Activated CD4-positive, alpha-beta T cell treated with anti-CD3 and anti-CD28 coated beads for 1 hour (primary cell): ENCODE measurements around the gene GJB3.

Experiments
- DNase-seq: peaks from one replicate; pipeline ENCODE4 v3.0.0-alpha.2; 2020

GJB3 gene

GRCh38 chr1:34827341-34827941, 46.4 kb downstream of the GJB3 start:
- no peak for DNase-seq

GRCh38 chr1:34828611-34829010, 47.6 kb downstream of the GJB3 start:
- DNase-seq = no peak

GRCh38 chr1:34829250-34829649, 48.2 kb downstream of the GJB3 start:
- DNase-seq = no peak

DNA sequence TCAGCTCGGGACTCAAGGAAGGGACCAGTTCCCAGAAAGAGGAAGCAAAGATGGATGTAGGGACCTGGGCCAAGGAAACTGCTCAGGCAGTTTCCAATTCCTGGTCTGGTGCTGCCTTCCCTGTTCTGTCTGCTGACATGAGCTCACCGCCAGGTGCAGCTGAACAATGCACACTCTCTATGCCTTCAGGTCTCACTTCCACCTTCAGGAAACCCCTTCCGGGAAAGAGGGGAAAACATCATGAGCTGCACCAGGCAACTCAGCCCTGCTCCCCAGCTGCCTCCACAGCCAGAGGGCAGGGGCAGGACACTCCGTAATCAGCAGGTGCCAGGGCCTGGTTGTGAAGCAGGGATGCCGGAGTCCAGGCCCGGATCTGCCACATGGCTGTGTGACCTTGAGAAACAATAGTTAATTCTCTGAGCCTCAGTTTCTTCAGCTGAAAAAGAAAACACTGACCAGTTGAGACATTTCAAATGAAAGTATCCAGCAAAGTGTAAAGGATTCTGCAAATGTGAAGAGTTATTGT, 50.8 kb downstream of the GJB3 start:
- DNase-seq = no peak

DNA sequence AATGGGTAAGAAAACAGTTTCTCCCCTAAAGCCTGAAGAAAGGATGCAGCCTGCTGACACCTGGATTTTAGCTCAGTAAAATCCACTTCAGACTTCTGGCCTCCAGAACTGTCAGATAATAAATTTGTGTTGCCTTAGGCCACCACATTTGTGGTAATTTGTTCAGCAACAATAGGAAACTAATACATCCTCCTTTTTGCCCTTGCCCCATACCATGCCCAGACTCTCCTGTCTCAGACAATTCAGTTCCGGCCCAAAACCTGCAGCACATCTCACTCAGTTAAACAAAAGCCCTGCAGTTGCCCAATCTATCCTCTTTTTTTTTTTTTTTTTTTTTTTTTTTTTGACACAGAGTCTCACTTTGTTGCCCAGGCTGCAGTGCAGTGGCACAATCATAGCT, 52.7 kb downstream of the GJB3 start:
- DNase-seq = no peak
